ENCODE results near the gene WFIKKN2.

DNA sequence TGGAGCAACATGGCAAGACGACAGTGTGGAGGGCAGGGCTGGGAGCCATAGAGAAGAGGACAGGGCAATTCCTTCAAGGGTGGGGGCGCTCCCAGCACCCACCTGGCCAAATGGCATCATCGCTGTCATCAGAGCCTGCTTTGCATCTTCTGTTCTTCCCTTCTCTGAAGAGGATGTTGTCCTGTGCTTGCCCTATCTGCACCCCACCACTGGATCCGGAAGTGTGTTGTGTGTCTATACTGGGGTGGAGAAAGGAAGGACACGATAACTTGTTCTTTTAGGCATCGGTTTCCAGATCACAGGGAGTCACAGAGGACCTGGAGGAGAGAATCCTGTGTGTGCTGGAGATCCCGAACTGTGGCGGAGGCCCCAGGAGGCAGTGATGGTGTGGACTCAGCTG, 42.4 kb upstream of the WFIKKN2 start:
- TF ChIP-seq RAD21 (IDR thresholded peaks at IDR 0.05; ENCODE audit: low read length), result no peak
- TF ChIP-seq, protein P1, sequence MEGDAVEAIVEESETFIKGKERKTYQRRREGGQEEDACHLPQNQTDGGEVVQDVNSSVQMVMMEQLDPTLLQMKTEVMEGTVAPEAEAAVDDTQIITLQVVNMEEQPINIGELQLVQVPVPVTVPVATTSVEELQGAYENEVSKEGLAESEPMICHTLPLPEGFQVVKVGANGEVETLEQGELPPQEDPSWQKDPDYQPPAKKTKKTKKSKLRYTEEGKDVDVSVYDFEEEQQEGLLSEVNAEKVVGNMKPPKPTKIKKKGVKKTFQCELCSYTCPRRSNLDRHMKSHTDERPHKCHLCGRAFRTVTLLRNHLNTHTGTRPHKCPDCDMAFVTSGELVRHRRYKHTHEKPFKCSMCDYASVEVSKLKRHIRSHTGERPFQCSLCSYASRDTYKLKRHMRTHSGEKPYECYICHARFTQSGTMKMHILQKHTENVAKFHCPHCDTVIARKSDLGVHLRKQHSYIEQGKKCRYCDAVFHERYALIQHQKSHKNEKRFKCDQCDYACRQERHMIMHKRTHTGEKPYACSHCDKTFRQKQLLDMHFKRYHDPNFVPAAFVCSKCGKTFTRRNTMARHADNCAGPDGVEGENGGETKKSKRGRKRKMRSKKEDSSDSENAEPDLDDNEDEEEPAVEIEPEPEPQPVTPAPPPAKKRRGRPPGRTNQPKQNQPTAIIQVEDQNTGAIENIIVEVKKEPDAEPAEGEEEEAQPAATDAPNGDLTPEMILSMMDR (conservative IDR thresholded peaks at IDR 0.05; ENCODE audit: low read depth, low read length), result no peak
- TF ChIP-seq NFE2L2 (IDR thresholded peaks at IDR 0.05; ENCODE audit: low read depth, low read length), result no peak

All from IMR-90 (cell line).